Transverse colon (tissue), 4 donors: ENCODE results near the gene NDUFA6. TPM values are rescaled to one million over a fixed set of nuclear protein-coding genes. Genes with fewer than 3 reads are reported as not detected.
A peak's percentile ranks its signal among the peaks of the same experiment; 100 is the strongest.

Experiments used
- DNase-seq: peaks from one replicate; pipeline ENCODE4 v3.0.0-alpha.2; 2019
- H3K27ac ChIP-seq, 4 donors: fragments of 200-600 bp; sonication (generic); 2 replicates each; pipeline ENCODE4 v1.5.1; 2016 to 2018; ENCODE audit warnings: inconsistent platforms in 4 of 4
- H3K27me3 ChIP-seq: fragments of 200-600 bp; sonication (generic); 2 replicates; pipeline ENCODE4 v1.5.1; 2017; ENCODE audit warnings: inconsistent platforms
- H3K36me3 ChIP-seq, 4 donors: fragments of 200-600 bp; sonication (generic); 2 replicates each; pipeline ENCODE4 v1.5.1; 2017 to 2019; ENCODE audit warnings: inconsistent platforms in 4 of 4
- H3K4me1 ChIP-seq, 4 donors: fragments of 200-600 bp; sonication (generic); 2 replicates each; pipeline ENCODE4 v1.5.1; 2017 to 2020; ENCODE audit warnings: inconsistent platforms in 4 of 4
- H3K4me3 ChIP-seq, 4 donors: fragments of 200-600 bp; sonication (generic); 1 replicate in 1 of 4; 2 replicates in 3 of 4; pipeline versions ENCODE4 v1.5.1 to v1.6.1; 2017 to 2019; ENCODE audit warnings: inconsistent platforms in 4 of 4
- H3K9me3 ChIP-seq, 2 donors: fragments of 200-600 bp; sonication (generic); 2 replicates each; pipeline ENCODE4 v1.5.1; 2017 to 2019; ENCODE audit warnings: inconsistent platforms in 2 of 2
- EP300 ChIP-seq: sonication (generic); formaldehyde crosslinking; IDR thresholded peaks from one replicate; pipeline ENCODE4 v1.6.1; 2017; ENCODE audit warnings: antibody characterized with exemption, low read depth
- POLR2A ChIP-seq: fragments of 450-650 bp; IDR thresholded peaks from one replicate; pipeline ENCODE4 v1.6.1; 2016; ENCODE audit warnings: antibody characterized with exemption, mild to moderate bottlenecking, moderate library complexity
- POLR2AphosphoS5 ChIP-seq, 3 donors: sonication (generic); formaldehyde crosslinking; IDR thresholded peaks; one replicate each; pipeline ENCODE4 v1.6.1; 2016; ENCODE audit warnings: antibody characterized with exemption in 3 of 3
- WGBS, 2 donors: methylation state at CpG; one replicate each; pipeline ENCODE4 v1.1.5; 2018; ENCODE audit warnings: low coverage in 1 of 2; 5-methylcytosine and 5-hydroxymethylcytosine counted together
- in situ Hi-C, 4 donors: fragments of 200-750 bp; cut with MboI; loops; one replicate each; pipeline versions ENCODE4 v1.15.0 to v1.15.1; 2017; ENCODE audit warnings: low sequenced_read_pairs in 3 of 4, low pct_ligation_motif_present in 1 of 4, low pct_unique_long_range_greater_than_20kb in 1 of 4
- intact Hi-C: fragments of 100-400 bp; cut with DNase I; formaldehyde crosslinking; loops from one replicate; pipeline ENCODE4 v1.15.1; 2023; ENCODE audit warnings: low total_unique reads
- total RNA-seq, 4 donors: library from RNA; depleted of rRNA; stranded (reverse); fragments of >200 nt; gene quantifications; one replicate each; pipeline ENCODE4 v1.1.0, GENCODE V29; 2016
- TF ChIP-seq, protein P1 (sequence below), 5 experiments: fragments of 200-600 bp in 3 of 5; fragments of 450-650 bp in 2 of 5; sonication (generic) in 3 of 5; IDR thresholded peaks; 1 replicate in 2 of 5; 2 replicates in 3 of 5; pipeline ENCODE4 v1.5.1; 2016 to 2017; ENCODE audit warnings: antibody characterized with exemption in 5 of 5, inconsistent platforms in 3 of 5, mild to moderate bottlenecking in 2 of 5, moderate library complexity in 1 of 5

Gene NDUFA6
- total RNA-seq, 4 donors from 2014 or later: 17.2 to 723 (median 88.7) TPM

DNA sequence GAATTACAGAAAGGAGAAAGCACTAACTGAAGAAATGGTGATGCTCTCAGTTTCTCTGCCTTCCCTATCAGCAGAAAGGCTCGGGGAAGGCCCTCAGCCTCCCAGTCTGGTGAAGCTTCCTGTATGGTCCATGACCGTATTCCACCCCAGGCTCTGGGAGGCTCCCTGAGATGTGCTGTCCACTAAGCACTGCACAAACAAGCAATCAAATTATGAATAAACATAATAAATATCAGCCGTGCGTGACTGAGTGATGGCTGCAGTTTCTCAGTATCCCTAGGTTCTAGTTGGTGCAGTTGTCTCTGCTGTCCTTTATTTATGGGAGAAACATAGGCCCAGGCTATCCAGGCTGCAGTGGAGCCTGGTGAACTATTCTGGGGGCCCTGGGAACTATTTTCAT, 7.5 kb downstream of the NDUFA6 start:
- in situ Hi-C loops: no loop called here
- Histone ChIP-seq H3K4me3 (no peak overlapping the region), H3K4me1 (peaks cover 15 to 32% (median 22%) of the 10 kb centered on the region in 4 donors), H3K27me3 (no peaks in the 10 kb centered on the region), H3K27ac (no peak overlapping the region), H3K9me3 (no peaks in the 10 kb centered on the region), H3K36me3 (peaks cover 0 to 30% (median 5%) of the 10 kb centered on the region in 4 donors)
- DNase-seq: no peak
- WGBS, 2 donors: 83% methylated on average over 4 of the region's 4 CpGs; no CpG with 5 or more reads in 1 of the 2 donors
- intact Hi-C loops: no loop called here
- TF ChIP-seq EP300 (no peak), POLR2A (no peak), POLR2AphosphoS5 (IDR thresholded peaks at IDR 0.05) (no peak)
- TF ChIP-seq, protein P1, sequence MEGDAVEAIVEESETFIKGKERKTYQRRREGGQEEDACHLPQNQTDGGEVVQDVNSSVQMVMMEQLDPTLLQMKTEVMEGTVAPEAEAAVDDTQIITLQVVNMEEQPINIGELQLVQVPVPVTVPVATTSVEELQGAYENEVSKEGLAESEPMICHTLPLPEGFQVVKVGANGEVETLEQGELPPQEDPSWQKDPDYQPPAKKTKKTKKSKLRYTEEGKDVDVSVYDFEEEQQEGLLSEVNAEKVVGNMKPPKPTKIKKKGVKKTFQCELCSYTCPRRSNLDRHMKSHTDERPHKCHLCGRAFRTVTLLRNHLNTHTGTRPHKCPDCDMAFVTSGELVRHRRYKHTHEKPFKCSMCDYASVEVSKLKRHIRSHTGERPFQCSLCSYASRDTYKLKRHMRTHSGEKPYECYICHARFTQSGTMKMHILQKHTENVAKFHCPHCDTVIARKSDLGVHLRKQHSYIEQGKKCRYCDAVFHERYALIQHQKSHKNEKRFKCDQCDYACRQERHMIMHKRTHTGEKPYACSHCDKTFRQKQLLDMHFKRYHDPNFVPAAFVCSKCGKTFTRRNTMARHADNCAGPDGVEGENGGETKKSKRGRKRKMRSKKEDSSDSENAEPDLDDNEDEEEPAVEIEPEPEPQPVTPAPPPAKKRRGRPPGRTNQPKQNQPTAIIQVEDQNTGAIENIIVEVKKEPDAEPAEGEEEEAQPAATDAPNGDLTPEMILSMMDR (IDR thresholded peaks at IDR 0.05): no peak

DNA sequence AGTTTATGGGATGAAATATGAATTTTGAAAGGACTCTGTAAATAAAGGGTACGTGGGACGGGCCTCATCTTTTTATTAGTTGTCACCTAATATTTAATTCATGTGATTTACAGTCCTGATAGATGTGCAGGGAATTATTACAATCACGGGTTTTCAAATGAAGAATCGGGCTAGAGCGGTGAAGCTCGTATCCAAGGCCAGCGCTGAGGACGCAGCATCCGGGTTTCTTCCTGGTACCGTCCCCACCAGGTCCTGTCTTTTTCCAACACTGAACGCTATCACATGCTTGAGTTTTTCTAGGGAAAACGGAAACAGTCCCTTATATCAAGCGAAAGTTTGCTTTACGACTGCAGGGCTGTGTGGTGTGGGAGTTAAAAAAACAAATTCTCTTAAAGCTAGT, 10.3 kb downstream of the NDUFA6 start:
- intact Hi-C loops (no loop called here), in situ Hi-C loops (no loop called here)
- peaks cover 0 to 12% (median under 1%) of the 10 kb centered on the region in 4 donors for H3K36me3 ChIP-seq
- no peak for TF ChIP-seq POLR2A
- TF ChIP-seq, protein P1 (IDR thresholded peaks at IDR 0.05): no peak
- TF ChIP-seq POLR2AphosphoS5 (IDR thresholded peaks at IDR 0.05): no peak
- TF ChIP-seq EP300: no peak
- DNase-seq: peak; percentile 53
- peak overlapping the region; percentile 96 to 98 (median 97) for H3K27ac ChIP-seq
- H3K9me3 ChIP-seq: no peaks in the 10 kb centered on the region
- WGBS, 2 donors: 1 to 2% methylated on average over 14 of the region's 14 CpGs
- H3K27me3 ChIP-seq: no peaks in the 10 kb centered on the region
- peak overlapping the region; percentile 42 to 74 (median 62) for H3K4me3 ChIP-seq
- H3K4me1 ChIP-seq: peaks cover 17 to 37% (median 26%) of the 10 kb centered on the region in 4 donors

DNA sequence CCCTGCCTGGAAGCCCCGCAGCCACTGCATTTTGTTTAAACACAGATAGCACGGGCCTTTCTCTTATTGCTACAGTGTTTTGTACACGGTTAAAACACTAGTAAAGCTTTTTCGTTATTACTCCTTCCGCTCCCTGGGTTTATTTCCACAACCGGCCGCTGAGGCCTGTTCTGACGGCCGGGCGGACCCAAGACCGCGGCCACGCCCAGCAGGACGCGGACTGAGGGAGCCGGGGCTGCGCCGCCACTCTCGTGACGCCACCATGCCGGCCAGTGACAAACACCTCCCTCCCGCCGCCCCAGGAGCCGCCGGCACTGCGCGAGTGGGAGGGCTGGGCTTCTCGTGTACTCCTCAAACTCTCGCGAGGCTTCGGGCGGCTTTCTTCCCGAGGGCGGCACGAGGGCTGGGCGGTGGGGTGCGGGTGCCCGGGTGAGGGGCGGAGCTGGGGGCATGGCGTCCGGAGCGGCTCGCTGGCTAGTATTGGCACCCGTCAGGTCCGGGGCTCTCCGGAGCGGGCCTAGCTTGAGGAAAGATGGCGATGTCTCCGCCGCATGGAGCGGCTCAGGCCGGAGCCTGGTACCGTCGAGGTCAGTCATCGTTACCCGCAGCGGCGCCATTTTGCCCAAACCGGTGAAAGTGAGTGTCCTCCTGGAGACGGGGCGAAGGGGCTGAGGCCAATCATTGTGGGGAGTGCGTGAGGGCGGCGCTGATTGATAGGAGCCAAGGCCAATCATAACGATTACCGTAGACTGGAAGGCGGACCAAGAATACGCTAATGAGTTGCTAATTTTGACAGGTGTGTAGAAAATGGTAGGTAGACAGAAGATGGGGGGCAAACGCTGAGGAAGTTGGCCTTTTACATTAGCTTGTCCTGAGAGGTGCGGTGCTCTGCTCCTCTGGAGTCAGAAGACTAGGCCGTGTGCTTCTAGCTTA, 11.0 kb downstream of the NDUFA6 start, which contains the start of gene SMDT1:
Gene SMDT1, plus strand, starts transcription at position 382 of the 933 bp plus-strand sequence. Its CDS starts 69 bp downstream, at position 451.
- in situ Hi-C loops: no loop called here
- WGBS, 2 donors: 0% methylated on average over 67 of the region's 71 CpGs; no CpG with 5 or more reads in 1 of the 2 donors

More for the DNA sequence above, 11.0 kb downstream of the NDUFA6 start, which contains the start of gene SMDT1:
- TF ChIP-seq POLR2A: peak; percentile 93
- TF ChIP-seq, protein P1 (IDR thresholded peaks at IDR 0.05): peak in 2 of 5 experiments; percentile 5 to 17
- peak; percentile 81 to 94 (median 91) for TF ChIP-seq POLR2AphosphoS5 (IDR thresholded peaks at IDR 0.05)
- no peak for TF ChIP-seq EP300
- DNase-seq: peak; percentile 100
- H3K4me3 ChIP-seq: peak within 1 kb of the TSS; percentile 53 to 83 (median 72)
- no peaks in the 10 kb centered on the region for H3K9me3 ChIP-seq
- peaks cover 23 to 44% (median 33%) of the 10 kb centered on the region in 4 donors for H3K4me1 ChIP-seq
- peaks cover 0 to 6% (median 0%) of the 10 kb centered on the region in 4 donors for H3K36me3 ChIP-seq
- no peaks in the 10 kb centered on the region for H3K27me3 ChIP-seq
- peak within 1 kb of the TSS; percentile 96 to 98 (median 97) for H3K27ac ChIP-seq
- intact Hi-C loops: no loop called here
